Measurements from ENCODE around the gene MMADHC.

MMADHC gene

DNA sequence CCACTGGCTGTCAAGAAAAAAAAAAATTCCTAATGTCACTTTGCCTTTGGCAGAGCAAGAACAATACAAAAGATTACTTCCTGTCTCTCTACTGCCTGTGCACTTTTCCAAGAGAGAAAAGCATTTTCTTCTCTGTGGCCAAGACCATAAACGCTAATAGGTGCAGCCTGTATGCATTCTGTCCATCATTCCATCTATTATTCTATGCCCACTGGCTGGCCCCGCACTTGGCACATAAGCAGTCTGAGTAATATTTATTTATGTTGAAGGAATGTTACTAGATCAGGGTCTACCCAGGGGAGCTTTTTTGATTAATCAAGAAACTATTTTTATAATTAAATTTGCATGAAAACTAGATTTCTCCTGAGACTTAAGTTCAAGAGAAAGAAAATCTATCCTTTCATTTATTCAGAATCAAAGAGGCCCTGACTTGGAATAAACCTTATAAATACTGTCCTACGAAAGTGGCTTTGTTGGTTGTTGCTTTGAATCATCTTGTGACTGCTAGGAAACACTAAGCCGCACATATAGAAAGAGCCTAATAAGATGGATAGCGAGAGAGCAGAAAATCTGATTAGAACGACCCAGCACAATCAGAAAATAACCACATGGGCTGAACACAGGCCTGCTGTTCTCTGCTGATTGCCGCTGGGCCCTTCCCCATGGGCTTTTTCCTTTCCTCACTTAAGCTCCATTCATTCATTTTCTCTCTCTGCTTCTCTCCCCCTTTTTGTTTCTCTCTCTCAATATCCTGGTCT is 59.4 kb downstream of the MMADHC start:
- TF ChIP-seq, protein P1, sequence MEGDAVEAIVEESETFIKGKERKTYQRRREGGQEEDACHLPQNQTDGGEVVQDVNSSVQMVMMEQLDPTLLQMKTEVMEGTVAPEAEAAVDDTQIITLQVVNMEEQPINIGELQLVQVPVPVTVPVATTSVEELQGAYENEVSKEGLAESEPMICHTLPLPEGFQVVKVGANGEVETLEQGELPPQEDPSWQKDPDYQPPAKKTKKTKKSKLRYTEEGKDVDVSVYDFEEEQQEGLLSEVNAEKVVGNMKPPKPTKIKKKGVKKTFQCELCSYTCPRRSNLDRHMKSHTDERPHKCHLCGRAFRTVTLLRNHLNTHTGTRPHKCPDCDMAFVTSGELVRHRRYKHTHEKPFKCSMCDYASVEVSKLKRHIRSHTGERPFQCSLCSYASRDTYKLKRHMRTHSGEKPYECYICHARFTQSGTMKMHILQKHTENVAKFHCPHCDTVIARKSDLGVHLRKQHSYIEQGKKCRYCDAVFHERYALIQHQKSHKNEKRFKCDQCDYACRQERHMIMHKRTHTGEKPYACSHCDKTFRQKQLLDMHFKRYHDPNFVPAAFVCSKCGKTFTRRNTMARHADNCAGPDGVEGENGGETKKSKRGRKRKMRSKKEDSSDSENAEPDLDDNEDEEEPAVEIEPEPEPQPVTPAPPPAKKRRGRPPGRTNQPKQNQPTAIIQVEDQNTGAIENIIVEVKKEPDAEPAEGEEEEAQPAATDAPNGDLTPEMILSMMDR (IDR thresholded peaks at IDR 0.05), result no peak
- H3K4me3 Mint-ChIP-seq, result no peak overlapping the region
- DNase-seq, result no peak
- H3K4me1 Mint-ChIP-seq, result peaks cover 5% of the 10 kb centered on the region
- H3K36me3 Mint-ChIP-seq (ENCODE audit: low read depth), result no peaks in the 10 kb centered on the region
- peaks cover 4% of the 10 kb centered on the region for H3K27me3 Mint-ChIP-seq (ENCODE audit: low read depth, poor library complexity)
- peaks cover 13% of the 10 kb centered on the region for H3K9me3 Mint-ChIP-seq
- no peak overlapping the region for H3K27ac Mint-ChIP-seq

DNA sequence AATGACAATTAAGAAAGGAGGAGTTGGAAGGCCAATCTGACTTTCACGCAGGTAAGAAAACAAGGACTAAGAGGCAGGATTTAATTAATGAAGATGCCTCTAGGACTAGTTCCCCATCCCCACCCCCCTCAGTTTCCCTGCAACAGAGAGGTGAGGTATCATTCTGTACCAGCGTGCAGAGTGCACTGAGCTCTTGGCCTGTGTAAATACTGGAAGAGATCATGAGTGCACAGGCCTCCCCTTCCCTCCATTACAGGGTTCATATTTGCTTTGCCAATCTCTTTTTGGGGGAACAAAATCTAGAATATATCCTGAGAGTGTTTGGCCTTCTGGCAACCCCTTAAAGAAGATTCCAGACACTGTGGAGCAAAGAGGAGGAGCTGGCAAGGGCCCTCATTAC is 60.9 kb downstream of the MMADHC start:
- DNase-seq, result no peak
- peaks cover 5% of the 10 kb centered on the region for H3K4me1 Mint-ChIP-seq
- no peak overlapping the region for H3K4me3 Mint-ChIP-seq
- H3K27me3 Mint-ChIP-seq (ENCODE audit: low read depth, poor library complexity), result peaks cover 4% of the 10 kb centered on the region
- H3K27ac Mint-ChIP-seq, result no peak overlapping the region
- TF ChIP-seq, protein P1 (IDR thresholded peaks at IDR 0.05), result no peak
- H3K36me3 Mint-ChIP-seq (ENCODE audit: low read depth), result no peaks in the 10 kb centered on the region
- peaks cover 25% of the 10 kb centered on the region for H3K9me3 Mint-ChIP-seq

DNA sequence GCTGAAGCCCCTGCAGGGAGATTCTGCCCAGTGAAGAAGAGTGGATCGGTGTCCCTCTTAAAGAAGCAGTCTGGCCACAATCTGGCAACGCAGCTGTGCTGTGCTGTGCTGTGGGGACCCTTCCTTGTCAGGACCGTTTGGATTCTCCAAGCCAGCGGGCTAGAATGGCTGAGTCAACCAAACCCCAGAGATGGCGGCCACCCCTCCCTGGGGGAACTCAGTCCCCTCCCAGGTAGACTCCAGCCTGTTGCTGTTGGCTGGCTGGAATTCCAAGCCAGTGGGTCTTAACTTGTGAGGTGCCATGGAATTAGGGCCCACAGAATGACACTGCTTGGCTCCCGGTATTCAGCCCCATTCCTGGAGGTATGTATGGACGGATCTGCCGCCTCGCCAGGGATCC is 62.3 kb downstream of the MMADHC start:
- peaks cover 4% of the 10 kb centered on the region for H3K27me3 Mint-ChIP-seq (ENCODE audit: low read depth, poor library complexity)
- no peak overlapping the region for H3K4me3 Mint-ChIP-seq
- TF ChIP-seq, protein P1 (IDR thresholded peaks at IDR 0.05), result no peak
- no peak overlapping the region for H3K27ac Mint-ChIP-seq
- DNase-seq, result no peak
- peaks cover 25% of the 10 kb centered on the region for H3K9me3 Mint-ChIP-seq
- H3K36me3 Mint-ChIP-seq (ENCODE audit: low read depth), result no peaks in the 10 kb centered on the region
- peaks cover 5% of the 10 kb centered on the region for H3K4me1 Mint-ChIP-seq
